GM21717 (cell line): ENCODE measurements around the gene SHOC2.

ENCODE experiments used
- ATAC-seq: cut with Tn5 transposase; IDR thresholded peaks from one replicate; pipeline ENCODE4 v1.9.1; 2021; ENCODE audit warnings: mild to moderate bottlenecking, moderate library complexity; ENCODE audit not compliant: unreplicated experiment

SHOC2 gene

DNA sequence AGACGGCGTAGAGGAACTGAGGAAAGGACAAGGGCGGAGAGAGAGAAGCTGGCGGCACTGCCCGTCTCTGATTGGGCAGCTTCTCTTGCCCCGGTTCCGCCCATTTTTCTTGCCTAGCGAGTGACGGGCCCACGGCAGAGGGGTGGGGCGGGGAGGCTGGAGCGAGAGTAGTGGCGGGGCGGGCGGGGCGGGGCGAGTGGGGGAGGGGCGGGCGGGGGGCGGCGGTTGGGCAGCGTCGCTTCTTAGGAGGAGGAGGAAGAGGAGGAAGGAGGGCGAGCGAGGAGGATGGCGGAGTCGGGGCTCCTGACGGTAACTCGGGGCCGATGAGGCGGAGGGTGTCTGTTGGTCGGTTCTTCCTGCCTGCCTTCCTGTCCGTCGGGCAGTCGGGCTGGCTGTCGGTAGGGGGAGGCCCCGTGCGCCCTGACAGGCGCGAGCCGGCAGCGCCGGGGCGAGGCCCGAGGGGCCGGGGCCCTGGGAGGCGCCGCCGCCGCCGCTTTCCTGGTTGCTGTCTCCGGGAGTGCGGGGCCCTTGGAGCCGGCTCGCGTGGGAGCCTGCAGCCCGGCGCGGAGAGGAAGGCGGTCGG is at the start of gene SHOC2:
Gene SHOC2 (plus strand): TSS at position 256 of the 583 bp plus-strand sequence. CDS start 44,755 bp downstream, outside the sequence.
- ATAC-seq, result peak; percentile 9

- ATAC-seq, result no peak
These were observed 48.5 kb upstream of the SHOC2 start for GRCh38 chr10:110870823-110871297.

GRCh38 chr10:110871298-110872084 is 47.9 kb upstream of the SHOC2 start, which contains the start of gene PDCD4:
TSS of gene PDCD4 (plus strand) at chr10:110871928. CDS start at chr10:110876028, 4,100 bp downstream.
- ATAC-seq, result peak; percentile 75

DNA sequence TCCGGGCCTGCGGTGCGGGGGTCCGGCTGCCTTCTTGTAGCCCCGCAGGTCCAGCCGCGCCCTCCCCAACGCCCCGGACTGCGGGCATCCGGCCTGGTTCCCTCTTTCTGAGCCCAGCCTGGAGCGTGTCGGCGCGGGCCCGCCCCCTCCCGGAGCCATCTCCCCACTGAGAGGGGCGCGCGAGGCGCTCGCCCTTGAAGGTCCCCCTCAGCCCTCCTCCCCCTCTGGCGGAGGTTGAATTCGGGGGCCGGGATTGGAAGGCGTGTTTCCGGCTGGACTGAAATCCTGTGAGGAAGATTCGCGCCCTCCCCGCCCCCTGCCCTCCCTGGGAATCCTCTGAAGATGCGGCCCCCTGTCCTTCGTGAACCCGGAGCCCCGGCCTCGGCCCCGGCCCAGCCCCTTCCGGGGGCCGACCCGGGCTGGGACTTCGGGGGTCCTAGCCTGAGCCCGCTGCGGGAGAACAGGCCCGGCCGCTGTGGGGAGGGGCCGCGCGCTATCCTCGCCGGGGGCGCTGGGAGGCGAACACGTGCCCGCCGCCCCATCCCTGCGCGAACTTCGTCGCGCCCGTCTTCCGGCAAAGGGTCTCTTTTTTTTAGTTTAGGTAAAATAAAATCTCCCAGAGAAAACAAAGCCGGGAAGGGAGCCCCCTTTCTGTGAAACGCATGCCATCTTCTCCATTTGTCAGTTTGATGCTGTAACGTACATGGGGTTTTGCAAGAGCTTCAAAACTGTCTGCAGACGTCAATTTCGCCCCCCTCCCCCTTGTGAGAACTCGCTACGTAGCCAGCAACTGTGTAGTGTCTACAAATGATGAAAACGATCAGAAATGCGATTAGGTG is 47.0 kb upstream of the SHOC2 start:
- peak; percentile 41 for ATAC-seq

- ATAC-seq, result no peak
These were observed 46.1 kb upstream of the SHOC2 start for GRCh38 chr10:110872984-110873923.

DNA sequence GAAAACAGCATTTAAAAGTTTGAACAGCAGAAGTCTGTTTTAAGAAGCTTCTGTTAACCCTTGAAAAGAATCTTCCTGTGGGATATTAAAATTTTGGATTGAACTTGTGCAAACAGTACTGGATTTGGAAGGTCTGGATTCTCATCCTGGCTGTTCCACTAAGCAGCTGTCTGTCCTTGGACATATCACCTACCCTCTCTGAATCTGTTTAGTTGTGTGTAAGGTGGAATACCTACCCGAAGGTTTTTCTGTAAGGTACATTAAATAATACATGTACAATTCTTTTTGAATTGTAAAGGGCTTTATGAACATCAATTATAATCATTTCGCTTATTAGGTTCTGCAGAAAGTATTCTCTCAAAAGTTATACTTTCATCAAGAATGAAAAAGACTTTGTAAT is 45.5 kb upstream of the SHOC2 start:
- no peak for ATAC-seq

DNA sequence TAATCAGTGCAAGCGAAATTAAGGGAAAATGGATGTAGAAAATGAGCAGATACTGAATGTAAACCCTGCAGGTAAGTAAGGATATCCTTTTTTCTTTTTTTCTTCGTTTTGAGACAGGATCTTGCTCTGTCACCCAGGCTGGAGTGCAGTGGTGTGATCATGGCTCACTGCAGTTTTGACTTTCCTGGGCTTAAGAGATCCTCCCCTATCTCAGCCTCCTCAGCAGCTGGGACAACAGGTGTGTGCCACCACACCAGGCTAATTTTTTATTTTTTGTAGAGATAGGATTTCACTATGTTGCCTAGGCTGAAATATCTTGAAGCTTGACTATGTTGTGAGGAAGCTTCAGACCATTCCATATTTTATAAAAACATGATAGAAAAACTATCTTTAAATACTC is 43.4 kb upstream of the SHOC2 start:
- ATAC-seq, result no peak

DNA sequence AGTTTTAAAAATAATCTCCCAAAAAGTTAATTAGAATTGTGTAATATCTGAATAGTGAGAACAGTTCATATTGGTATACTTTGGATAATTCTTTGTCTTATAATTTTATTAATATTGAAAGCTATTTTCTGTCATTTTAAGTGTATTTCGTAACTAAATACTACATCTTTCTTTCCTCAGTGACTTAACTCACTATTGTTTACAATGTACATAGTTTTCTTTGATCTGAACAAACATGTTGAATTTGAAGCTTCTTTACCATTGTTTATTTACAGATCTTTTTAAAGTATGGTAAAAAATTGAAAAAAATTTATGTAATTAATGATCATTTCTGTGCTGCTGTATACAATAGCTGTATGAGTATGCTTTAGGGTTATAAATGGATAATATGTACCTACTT is 42.6 kb upstream of the SHOC2 start:
- no peak for ATAC-seq

DNA sequence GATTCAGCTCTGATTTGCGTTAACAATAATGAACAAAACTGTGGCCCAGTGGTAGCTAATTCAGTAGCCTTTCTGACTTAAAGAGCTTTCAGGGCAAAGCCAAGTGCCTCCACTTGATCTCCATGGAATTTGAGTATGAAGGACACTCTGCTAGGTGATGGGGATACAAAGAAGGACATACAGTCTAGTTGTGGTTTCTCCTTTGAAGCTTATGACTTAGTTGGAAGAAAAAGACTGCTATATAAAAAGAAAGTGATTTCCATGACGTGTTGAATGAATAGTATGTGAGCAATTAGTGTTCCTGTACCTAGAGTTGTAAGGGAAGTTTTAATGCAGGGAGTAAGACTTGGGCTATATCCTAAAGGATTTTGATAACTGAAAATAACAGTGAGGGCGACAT is 39.4 kb upstream of the SHOC2 start:
- ATAC-seq, result no peak

GRCh38 chr10:110881247-110881646 is 38.2 kb upstream of the SHOC2 start:
- ATAC-seq, result no peak

GRCh38 chr10:110881905-110882304 is 37.5 kb upstream of the SHOC2 start:
- ATAC-seq, result no peak

GRCh38 chr10:110883924-110884323 is 35.5 kb upstream of the SHOC2 start:
- no peak for ATAC-seq

DNA sequence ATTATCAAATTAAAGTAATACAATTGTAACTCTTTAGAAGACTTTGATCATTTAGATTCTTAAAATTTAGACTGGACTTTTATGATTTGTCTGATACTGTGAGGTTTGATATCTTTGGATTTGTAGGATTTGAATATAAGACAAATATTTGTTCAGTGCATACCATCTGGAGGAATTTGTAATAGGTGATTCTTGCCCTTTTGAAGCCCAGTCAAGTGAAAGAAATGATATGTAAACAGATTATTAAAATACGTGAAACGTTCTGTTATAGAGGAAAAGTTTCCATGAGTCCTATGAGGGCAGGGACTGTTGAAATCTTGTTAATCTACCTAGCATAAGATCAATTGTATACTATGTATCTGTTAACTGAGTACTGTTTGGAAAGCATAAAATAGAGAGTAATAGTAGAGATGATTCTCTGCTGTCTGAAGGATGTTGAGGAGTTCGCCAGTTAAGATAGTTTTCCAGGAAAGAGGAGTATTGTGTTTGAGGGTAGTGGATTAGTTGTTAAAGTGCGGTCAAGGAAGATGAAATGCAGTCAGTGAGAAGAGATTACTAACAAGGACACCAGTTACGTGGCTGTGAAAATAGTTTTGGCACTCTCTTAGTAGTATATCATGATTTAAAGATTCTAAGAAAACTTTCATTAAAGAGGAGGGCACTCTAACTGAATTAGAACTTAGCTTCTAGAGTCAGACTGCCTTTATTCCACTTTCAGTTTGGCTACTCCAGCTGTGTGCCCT is 33.3 kb upstream of the SHOC2 start:
- ATAC-seq, result no peak

- ATAC-seq, result no peak
These were observed 31.8 kb upstream of the SHOC2 start for GRCh38 chr10:110887560-110887959.

GRCh38 chr10:110892602-110893288 is 26.7 kb upstream of the SHOC2 start:
- ATAC-seq, result no peak

DNA sequence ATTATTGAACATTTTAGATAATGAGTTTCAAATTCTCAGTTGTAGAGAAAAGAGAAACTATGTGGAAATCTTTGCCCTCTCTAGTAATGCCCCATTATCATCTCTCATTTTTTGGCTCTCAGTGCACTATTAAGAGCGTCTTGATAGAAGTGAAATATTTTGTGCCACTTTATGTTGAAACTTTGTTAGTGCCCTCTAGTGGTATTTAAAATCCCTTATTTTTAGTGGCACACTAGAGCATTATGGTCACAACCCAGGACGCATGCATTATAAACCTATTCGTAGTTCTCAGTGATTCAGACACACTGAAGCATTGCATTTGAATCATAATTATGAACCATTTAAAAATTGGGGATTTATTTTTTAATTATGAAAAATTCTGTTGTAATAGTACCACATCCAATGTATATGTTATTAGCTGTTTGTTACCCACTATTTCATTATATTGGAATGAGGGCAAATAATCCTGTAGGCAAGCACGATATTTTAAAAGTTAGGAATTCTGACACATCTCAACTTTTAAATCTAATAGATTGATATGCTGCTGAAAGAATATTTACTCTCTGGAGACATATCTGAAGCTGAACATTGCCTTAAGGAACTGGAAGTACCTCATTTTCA is 25.7 kb upstream of the SHOC2 start:
- peak; percentile 61 for ATAC-seq

GRCh38 chr10:110897184-110897583 is 22.2 kb upstream of the SHOC2 start:
- ATAC-seq, result no peak

DNA sequence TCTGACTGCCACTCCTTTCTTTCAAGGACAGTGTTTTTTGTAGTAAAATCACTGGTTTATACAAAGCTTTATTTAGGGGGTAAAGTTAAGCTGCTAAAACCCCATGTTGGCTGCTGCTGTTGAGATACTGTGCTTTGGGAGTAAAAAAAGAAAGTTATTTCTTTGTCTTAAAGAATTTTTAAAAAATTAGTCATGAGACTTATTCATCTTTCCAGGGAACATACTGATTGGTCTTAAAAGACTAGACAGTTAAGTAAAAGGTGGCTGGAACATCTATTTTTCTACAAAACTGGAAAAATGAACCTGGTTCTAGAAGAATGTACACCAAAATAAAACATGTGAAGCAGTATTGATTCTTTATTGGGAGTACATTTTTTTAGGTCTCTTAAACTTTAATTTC is 21.0 kb upstream of the SHOC2 start:
- no peak for ATAC-seq

DNA sequence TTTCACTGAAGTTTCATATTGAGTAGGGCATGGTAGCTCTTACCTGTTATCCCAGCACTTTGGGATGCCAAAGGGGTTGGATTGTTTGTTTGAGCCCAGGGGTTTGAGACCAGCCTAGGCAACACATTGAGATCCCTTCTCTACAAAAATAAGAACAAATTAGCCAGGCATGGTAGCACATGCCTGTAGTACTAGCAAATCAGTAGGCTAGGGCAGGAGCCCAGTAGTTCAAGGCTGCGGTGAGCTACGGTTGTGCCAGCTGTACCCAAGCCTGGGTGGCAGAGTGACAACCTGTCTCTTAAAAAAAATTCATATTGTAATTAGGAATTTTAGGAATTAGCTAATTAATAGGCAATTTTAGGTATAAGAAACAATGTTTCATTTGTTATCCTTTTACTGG is 18.4 kb upstream of the SHOC2 start:
- ATAC-seq, result no peak
